GM19025 (cell line): Measurements from ENCODE around the gene HK1.
A peak's percentile ranks its signal among the peaks of the same experiment; 100 is the strongest.
"Not testable (repeated sequence)": the region's sequence is repeated elsewhere in the genome, so short reads cannot be mapped to it uniquely, and the experiment has no call there.

Experiments
- ATAC-seq: cut with Tn5 transposase; IDR thresholded peaks from one replicate; pipeline ENCODE4 v1.9.1; 2021; ENCODE audit warnings: mild to moderate bottlenecking, low read depth, moderate library complexity; ENCODE audit not compliant: unreplicated experiment

The HK1 gene

DNA sequence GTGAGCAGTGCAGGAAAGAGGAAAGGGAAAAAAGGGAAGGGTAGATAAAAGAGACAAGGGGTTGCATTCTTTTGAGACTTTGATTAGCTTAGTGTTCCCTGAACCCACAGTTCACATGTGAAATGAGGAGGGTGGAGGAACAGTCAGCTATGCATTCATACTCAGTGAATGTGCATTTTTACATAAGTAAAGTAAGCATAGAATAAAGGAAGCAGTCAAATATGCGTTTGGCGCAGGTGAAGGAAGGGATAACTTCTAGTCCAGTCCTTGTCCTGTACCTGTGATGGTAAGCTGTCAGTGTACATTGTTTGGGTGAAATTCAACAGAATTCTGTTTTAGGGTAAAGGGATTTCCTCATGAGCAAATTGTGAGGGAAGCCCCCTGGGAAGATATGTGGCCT lies 28.1 kb downstream of the HK1 start:
- ATAC-seq = no peak

DNA sequence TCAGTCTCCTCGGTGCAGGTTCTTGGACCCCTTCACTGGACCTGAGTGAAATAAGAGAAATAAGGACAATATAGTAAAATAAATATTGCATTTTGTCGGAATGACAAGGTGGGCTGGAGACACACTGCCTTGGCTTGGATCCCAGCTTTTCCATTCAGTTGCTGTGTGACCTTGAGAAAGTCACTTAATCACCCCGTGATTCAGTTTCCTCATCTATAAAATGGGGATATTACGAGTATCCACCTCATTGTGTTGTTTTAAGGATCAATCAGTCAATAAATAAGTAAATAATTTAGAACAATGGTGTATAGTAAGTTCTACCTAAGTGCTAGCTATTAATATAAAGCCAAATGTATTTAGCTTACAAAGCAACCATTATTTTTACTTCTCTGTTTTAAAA lies 29.1 kb downstream of the HK1 start:
- ATAC-seq = no peak

DNA sequence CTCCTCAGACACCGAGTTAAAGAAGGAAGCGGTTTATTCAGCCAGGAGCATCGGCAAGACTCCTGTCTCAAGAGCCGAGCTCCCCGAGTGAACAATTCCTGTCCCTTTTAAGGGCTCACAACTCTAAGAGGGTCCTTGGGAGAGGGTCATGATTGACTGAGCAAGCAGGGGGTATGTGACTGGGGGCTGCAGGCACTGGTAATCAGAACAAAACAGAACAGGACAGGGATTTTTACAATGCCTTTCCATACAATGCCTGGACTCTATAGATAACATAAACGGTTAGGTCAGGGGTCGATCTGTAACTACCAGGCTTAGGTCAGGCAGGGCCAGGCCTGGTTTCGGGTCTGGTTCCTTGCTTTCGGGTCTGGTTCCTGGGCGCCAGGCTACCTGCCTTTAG lies 30.0 kb downstream of the HK1 start:
- ATAC-seq = not testable (repeated sequence)

GRCh38 chr10:69311309-69311708 lies 33.0 kb downstream of the HK1 start:
- no peak for ATAC-seq

- no peak for ATAC-seq
These were observed 34.2 kb downstream of the HK1 start for GRCh38 chr10:69312528-69312927.

- no peak for ATAC-seq
These were observed 36.8 kb downstream of the HK1 start for GRCh38 chr10:69315100-69315542.

GRCh38 chr10:69315610-69316312 lies 37.5 kb downstream of the HK1 start:
- no peak for ATAC-seq

DNA sequence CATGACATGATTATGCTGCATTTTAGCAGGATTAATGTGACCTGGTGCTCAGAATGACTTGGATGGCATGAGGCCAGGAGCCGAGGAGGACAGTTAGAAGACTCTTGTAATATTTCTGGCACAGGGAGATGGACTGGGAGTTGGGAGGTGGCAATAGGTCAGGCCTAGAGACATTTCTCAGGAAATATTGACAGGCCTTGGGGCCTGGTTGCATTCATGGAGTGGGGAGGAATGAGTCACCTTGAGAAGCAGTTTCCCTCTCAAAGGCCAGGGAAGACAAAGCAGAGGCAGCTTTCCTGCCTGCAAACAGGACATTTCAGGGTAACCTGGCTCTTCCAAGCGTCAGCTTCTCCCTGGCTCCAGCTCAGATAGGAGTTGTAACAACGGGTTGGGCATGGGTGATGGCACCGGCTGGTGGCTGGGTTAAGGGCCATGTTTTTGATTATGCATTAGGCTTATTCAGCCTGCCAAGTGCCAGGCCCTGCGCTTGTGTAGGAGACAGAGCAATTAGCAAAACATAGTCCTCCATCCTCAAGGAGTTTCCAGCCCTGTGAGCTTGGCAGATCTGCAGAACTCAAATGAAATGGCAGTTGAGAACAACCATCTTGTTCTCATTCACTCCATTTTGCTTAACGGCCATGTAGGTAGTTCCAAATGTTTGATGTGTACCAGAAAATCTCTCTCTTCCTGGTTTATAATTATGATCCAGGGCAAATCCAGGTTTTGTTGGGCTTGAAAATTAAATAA lies 38.2 kb downstream of the HK1 start:
- ATAC-seq = no peak

- peak; percentile 22 for ATAC-seq
These were observed 38.9 kb downstream of the HK1 start for GRCh38 chr10:69317175-69317604.

DNA sequence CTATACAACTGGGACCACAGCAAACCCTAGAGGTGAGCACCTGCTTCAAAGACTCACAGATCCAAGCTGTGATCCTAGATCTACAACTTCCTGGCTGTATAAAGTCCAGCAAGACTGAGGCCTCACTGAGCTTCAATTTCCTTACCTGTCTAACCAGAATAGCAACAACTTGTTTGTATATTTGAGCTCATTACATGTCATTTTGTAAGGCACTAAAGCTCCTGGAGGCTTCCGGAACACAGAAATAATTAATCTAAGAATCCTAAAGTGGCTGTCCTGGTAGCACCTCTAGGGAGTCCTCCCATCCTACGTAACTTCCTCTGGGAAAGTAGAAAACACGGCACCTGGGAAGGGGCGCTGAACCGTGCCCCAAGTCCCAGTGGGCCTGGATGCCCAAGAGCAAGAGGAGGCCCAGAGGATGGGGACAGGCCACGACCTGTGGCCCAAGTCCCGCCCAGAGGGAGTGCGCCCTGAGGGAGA lies 39.4 kb downstream of the HK1 start:
- peak; percentile 16 for ATAC-seq

DNA sequence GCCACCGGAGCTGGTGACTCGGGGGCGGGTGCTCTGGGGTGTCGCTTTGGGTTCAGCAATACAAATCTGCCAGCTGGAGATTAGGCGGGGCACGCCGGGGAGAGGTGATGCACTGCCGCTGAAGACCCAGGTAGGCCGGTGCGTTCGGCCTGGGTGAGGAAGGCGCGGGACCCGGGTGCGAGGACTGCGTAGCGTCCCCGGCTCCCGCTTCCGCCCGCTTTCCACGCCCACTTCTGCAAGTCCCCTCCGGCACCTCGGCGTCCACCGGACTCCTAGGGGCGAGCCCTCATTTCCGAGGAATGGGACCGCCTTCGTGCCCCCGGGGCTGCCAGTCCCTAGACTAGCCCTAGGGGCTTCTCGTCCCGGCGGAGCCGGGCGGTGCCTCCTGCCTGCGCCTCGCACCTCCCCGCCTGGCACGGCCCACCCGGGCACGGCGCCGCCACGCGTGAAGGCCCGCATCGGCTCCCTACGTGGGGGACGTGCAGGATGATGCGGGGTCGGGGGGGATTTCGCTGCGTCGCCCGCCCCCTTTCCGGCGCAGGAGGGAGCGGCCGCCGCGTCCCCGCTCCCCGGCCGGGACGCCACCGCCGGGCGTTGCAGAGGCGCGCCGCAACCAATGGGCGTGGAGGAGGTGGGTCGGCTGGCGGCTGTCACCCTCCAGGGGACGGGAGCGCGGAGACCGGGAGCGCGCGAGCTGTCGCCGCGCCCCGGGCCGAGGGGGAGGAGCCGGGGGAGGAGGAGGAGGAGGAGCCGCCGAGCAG lies 40.0 kb downstream of the HK1 start:
- ATAC-seq = peak; percentile 84

DNA sequence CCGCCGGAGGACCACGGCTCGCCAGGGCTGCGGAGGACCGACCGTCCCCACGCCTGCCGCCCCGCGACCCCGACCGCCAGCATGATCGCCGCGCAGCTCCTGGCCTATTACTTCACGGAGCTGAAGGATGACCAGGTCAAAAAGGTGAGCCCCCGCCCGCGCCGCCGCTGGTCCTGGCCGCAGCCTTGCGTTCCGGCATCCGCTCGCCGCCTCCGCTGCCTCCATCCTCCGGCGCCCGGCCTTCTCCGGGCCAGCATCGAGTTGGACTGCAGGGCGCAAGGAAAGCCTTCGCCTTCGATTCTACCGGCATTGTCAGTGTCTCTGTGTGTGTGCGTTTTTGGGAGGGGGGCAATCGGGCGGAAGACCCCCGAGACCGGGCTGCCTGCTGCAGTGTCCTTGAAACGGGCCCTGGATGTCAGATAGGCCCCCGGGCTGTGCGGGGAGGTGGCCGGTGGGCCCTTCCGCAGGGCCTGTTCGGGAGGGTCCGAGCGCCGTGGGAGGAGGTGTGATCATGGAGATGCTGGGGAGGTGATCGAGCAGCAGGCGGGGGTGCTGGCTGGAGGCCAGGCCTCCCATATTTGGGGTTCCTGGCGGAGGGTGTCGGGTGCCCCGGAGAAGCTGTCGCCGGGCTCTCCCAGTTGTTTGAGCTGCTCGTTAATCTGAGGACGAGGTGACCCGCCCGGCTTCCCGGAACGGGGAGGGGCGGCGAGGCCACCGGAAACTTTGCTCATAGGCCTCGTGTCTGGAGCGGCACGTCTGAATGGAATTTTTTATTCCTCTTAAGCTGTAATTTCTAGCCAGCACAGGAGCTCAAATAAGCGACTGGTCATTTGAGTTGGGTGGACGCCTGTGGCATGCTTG lies 40.8 kb downstream of the HK1 start:
- peak; percentile 22 for ATAC-seq

DNA sequence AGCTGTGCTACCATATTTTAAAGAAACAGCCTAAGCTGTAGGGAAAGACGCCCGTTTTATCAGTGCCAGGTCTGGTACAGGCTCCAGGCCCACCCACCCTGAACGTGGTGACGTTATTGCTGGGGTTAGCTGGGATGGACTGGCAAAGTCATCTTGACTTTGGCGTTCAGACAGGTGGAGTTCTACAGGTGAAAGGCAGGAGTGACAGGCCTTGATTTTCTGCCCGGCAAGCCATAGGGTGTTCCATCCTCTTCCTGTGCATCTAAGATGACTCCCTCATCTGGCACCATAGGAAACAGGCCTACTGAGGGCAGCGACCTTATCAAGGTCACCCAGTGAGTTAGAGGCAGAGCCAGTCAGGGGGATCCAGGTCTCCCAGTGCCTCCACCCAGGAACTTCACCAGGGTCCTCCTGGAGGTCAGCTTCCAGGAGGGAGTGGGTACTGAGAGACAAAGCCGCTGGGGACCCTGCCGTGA lies 41.6 kb downstream of the HK1 start:
- ATAC-seq = no peak

- ATAC-seq = no peak
These were observed 42.2 kb downstream of the HK1 start for GRCh38 chr10:69320521-69320920.

- ATAC-seq = no peak
These were observed 42.9 kb downstream of the HK1 start for GRCh38 chr10:69321039-69321715.

DNA sequence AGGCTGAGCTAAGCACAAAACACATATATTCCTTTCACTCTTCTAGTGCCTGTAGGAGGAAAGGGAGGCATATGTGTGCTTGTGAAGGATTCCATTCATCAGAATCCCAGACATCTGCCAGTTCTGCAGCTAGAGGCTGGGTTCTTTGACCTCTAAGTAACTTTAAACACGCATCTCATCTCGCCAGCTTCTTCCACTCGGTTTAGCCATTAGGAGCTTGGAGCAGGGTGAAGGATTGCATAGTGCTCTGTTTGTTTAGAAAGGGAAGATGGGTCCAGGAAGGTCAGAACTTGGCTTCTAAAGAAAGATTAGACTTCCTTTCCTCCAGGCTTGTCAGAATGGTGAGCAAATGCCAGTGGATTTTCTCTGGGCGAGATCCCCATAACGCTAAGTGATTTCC lies 43.6 kb downstream of the HK1 start:
- ATAC-seq = no peak

- ATAC-seq = not testable (repeated sequence)
These were observed 44.0 kb downstream of the HK1 start for GRCh38 chr10:69322346-69322745.

- ATAC-seq = no peak
These were observed 45.3 kb downstream of the HK1 start for GRCh38 chr10:69323622-69324021.

- no peak for ATAC-seq
These were observed 46.3 kb downstream of the HK1 start for GRCh38 chr10:69324583-69324982.
